GM21717 (cell line): Measurements from ENCODE around the gene COMT.

Experiments used
- ATAC-seq: cut with Tn5 transposase; IDR thresholded peaks from one replicate; pipeline ENCODE4 v1.9.1; 2021; ENCODE audit warnings: mild to moderate bottlenecking, moderate library complexity; ENCODE audit not compliant: unreplicated experiment

COMT gene

DNA sequence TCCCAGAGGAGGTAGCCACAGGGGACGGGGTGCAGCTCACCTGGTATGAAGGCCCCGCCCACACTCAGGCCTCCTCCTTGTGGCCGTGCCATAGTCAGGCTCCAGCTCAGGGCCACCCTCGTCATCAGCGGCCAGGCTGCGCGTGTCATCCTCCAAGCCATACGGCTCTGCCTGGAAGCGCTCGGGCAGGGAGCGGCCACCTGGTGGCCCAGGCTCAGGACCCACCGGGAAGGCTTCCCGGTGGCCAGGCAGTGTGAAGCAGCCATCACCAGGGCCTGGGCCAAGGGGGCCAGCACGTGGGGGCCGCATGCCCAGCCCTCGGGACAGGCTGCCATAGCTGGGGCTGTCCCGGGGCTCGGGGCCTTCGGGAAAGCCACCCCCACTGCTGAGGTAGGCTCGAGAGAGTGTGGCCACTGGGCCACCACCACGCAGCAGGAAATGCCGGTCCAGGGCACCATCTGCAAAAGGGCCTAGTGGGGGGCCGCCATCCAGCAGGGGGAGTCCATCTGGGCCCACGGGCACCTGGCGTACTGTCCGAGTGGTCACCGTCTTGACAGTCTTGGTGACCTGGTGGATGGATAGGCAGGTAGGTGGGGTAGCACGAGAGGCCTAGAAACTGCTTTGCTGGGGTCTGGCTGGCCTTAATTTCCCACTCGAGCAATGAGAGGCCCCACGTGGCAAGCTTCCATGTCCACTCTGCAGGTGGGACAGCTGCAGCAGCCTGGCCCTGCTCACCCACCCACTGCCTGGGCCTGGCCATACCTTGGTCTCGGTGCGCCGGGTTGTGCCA lies 39.8 kb downstream of the COMT start:
- ATAC-seq, result no peak

DNA sequence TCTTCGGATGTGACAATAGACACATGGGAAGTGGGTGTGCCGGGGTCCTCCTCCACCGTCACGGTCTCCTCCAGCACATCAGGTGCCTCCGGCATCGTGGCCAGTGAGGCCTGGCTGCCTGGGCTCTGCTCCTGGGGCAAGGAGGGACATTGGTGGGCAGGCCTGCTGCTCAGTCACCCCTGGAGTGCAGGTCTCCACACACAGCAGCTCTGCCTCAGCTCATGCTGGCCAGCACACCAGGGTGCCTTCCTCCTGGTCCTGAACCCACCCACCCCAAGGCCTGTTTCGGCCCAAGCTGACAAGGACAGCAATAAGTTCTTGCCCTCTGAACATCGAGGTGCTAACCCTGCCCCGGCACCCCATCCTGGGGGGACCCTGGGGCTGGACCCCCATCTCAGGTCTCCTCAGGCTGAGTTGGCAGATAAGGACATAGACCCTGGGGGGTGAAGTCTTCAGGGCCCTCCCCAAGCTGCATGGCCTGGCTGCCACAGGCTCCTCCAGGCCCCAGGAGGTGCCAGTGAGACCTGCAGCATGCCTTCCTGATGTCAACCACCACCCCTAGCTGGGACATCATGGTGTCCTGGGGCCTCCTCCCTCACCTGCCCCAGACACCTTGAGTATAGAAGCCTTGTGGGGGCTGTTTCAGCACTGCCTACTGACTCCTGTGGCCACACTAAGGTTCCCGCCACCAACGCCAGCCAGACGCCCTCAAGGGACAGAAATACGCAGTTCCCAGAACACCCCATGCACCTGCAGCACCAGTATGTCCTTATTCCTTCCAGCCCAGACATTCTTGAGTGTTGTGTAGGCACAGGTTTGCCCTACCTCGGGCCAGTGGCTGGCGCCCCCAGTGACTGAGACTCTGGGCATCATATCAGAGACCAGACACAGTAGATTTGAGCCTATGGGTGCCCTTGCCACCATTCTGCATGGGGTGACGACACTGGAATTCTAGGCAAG lies 40.7 kb downstream of the COMT start:
- ATAC-seq, result no peak

DNA sequence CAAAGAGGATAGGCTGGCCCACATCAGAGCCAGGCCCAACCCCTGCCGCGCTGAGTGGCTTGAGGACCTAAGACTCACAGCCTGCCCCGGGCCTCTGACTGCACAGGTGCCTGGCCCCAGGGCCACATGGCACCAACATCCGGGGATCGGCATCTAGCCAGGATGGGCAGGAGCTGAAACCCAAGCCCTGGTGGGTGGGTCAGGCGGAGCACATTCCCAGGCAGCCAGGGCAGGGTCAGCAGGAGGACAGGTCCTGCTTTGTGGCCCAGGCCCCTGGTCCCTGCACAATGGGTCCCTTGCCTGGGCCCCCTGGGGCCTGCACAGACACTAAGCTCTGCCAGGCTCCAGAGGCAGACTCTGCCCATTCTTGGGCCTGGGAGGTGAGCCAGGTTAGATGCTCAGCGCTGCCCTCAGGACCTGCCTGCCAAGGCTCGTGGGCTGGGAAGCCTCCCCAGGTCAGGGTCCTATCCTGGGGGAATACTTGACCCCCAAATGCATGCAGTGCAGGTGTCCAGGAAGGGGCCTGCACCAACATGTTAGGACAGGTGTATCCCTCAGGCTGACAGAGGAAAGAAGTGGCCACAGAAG lies 41.5 kb downstream of the COMT start:
- ATAC-seq, result no peak

DNA sequence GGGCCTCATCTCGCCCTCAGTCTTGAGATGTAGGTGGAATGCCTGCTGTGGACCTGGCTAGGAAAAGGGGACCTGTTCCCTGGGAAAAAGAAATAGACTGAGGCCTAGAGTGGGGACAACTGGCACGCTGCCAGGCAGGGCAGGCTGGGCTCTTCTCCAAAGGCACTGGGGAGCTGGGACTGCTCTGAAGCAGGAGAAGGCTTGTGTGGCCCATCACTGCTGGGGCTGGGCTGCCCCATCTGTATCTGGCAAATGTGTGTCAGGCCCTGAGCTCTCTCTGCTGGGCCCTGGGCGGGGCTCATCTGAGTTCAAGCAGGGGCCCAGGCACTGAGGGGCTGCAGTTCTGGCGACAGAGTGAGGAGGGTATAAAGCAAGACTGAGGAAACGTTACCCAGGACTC lies 42.2 kb downstream of the COMT start:
- no peak for ATAC-seq

DNA sequence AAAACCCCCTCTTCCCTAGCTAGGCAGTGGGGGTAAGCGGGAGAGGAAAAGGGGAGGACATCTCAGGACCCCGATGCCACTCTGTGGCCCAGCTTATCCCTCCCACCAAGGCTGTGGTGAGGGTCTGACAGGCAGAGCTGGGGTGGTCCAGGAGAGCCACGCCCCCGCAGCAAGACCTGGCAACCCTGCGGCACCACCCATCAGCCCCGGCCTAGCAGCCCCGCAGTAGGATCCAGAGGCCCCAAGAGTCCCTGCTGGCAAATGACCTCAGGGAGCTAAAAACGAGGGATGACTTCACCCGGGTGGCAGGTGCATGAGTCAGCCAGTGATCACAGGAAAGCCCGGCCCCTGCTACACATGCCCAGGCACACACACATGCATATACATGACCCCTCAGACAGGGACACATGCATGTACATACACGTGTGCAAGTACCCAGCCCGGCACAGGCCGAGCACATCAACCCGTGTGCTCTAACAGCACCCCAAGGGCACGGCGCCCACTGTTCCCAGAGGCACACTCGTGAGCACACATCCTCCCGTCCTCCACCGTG lies 42.7 kb downstream of the COMT start:
- no peak for ATAC-seq

DNA sequence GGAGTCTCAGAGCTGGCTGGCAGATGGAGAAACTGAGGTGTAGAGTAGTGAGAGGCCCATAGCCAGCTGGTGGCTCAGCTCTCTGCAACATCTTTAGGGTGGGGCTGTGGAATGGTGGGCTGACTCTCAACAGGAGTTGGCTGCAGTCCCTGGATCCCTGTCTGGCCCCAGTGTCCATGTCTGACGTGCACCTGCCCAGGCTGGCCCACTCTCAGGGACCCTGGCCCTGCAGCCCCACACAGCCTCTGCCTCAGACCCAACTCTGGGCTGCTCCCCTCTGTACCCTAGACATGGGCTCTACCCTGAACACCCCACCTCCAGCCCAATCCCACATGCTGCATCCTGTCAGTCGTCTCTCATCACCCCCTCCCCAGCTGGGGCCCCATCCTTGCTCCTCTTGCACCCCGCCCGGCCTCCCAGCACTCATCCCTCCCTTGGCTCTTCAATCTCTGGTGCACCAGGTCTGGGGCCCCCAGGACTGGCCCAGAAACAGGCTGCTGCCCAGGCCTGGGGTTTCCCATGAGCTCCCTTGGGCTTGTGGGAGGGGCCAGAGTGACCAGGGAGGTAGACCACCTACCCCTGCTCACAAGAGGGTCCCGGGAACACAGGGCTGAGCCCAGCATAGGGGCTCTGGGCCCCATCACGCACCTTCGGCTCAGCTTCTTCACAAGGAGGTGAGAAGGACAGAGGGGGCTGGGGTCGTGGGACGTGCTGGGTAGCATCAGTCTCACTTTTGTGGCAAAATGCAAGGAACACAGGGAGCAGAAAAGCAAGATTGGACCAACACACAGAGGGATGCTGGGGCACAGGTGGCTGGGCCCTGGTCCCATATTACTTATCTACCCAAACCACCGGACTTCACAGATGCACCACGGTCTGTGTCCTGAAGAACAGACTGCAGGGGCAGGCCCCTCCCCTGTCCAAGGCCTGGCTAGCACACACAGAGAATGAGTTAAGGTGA lies 43.6 kb downstream of the COMT start:
- ATAC-seq, result no peak

DNA sequence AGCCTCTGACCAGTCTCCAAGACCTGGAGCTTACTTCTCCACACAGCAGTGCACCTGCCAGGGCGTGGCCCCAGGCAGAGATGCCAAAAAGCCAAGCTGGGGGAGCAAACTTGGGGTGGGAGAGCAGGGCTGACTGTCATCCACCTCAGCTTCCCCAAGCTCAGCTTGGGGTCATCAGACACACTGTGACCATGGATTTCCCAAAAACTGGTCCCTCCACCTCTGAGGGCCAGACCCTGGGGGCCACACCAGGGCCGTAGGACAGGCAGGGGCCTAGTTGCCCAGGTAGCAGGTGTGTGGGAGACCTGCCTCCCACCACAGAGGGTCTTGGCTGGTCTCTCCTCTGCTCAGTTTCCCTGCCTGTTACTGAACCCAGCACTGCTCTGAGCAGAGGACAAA lies 44.4 kb downstream of the COMT start:
- ATAC-seq, result no peak

DNA sequence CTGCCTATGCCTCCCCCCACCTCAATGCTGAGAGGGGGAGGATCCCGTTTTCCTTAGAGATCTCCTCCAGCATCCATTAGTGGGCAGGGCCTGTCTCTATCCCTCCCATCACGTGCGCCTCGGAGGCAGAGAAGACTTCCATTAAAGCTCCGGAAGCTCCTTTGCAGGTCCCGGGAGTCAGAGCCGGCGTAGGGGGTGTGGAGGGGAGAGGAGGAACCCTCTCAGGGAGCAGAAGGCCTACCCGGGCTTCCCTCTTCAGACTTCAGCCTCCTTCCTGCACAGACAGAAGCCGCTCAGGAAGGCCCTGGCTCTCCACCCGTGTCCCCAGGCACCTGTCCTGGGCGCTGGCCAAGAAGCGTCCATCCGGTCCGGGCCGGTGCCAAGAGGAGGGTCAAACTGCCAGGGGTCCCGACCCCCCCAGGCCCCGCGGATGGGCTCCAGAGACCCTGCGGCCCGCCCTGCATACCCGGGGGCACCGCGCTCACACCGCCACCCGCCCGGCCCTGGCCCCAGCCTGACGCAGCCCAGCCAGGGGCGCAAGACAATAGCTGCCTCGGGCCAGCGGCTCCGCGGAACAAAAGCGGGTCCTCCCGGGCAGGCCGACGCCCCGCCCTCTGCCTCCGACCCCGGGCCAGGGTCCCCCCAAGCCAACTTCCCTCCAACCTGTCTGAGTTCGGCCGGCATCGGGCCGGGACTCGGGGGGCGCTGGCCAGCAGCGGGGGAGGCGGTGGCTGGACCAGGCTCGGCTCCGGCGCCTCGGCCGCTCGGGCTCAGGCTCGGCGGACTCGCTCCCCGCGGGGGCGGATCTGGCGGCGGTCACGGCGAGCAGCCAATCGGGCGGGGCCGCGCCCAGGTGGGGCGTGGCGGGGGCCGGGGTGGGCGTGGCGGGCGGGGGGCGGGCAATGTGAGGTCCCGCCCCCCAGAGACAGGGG lies 45.1 kb downstream of the COMT start:
- no peak for ATAC-seq

DNA sequence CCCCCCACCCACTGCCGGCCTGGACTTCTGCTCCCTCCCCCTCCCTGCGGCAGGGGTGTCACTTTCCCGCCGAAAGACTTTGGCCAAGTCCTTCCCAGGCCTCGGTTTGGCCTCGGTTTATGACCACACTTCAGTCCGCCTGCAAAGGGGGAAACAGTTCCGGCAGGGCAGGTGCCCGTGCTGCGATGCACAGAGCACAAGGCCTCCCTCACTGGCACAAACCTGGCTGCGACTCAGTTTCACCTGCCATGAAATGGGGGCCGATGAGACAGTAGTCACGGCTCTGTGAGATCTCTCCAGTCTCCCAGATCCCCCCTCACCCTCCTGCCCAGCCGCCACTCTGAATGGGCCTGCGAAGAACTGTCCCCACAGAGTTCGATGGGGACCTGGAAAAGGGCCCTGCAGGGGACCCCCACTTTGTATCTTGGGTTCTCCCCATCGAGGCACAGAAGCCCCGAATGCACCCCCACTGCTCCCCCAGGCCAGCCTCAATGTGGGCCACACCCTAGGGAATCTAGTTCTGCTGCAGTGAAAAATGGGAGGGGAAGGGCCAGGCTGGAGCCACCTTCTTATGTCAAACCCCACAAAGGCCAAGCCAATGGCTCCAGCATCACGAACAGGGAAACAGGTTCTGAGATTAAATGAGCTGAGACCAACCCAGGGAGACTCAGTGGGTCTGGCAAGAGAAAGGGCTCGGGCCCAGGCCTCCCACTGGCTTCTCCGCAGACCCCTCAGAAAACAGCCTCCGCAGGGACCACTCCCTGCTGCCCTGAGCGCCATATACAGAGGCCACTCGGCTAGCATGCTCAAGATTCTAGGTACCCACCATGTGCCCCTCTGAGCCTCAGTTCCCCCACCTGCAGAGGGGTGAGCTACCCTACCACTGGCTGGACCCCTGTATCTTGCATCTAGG lies 46.1 kb downstream of the COMT start:
- no peak for ATAC-seq

DNA sequence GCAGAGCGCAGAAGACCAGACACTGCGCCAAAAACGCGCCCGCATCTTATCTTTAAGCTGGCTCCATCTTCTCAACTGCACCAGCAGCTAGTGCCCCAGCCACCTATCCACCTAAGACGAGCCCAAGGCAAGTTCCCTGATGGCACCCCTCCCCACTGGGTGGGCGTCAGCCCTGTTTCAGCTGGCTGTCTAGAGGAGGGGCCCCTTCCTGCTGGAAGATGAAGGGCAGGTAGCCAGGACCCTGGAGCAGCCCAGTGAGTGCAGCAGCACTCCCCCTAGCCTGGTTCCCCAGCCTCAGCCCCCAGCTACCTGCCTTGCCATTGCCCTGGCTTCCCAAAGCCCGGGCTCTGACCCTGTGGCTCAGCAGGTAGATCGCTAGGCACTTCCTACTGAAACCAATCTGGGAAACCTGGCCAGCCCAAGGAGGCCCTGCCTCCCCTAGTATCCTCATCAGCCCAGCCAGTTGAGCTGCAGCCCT lies 46.8 kb downstream of the COMT start:
- no peak for ATAC-seq

DNA sequence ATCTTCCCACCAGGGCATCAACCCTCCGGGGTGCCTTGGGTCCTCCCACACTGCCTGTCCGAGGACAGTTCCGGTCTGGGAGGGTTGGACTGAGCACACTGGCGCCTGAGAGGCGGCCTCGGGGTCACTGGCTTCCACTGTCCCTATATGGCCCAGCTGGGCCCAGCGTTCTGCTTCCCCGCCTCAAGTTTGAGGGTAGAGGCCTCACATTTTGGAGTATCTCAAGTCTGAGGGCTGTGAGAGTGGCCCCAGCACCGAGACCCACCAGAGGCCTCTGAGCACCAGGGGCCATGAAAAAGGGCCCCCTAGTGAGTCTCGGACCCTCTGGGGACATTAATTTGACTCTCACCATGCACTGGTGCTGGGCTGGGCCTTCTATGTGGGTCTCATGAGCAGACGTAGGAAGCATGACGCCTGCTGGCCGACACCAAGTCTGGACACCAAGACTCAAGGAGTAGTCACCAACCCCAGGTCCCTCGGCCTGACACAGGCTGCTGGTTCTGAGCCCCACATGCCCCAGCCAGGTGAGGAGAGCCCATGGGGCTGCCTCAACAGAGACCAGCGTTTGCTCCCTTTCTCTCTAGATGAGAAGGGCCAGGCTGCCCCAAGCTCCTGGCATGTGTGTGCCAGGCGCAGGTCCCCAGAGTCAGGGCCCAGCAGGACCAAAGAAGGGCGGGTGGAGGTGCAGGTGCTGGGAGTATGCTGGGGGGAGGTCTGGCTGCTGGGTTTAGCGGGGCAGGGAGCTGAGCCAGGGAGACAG lies 47.6 kb downstream of the COMT start:
- ATAC-seq, result no peak

DNA sequence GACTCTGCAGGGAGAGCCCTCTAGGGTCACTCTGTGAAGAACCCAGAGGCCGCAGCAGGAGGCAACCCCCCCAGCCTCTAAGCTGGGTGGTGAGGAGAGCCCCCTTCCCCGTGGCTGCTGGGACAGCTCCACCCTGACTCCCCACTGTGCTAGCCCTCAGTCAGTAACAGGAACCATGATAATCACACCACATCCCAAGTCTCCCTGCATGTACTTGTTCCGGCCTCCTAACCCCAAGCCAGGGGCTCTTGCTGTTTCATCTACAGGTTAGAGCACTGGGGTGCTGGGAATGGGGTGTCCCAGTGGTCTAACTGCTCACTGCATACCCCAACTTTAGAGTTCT lies 48.1 kb downstream of the COMT start:
- ATAC-seq, result no peak

DNA sequence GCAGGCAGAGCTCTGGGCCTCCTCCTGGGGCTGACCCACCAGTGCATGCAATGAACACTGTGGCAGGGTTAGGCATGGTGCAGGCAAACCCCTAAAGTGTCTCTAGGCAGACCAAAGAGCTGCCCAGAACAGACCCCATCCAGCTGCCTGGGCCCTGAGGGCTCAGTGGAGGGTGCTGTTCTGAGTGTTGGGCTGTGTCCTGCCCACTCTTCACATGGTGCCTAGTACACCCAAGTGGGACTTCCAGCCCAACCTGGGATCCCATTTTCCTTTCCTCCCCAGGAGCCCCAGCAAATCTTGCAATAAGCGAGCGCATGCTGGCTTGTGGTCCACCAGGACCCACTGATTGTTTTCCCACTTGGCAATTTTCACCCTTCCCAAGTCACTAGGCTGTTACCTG lies 48.6 kb downstream of the COMT start:
- ATAC-seq, result no peak

DNA sequence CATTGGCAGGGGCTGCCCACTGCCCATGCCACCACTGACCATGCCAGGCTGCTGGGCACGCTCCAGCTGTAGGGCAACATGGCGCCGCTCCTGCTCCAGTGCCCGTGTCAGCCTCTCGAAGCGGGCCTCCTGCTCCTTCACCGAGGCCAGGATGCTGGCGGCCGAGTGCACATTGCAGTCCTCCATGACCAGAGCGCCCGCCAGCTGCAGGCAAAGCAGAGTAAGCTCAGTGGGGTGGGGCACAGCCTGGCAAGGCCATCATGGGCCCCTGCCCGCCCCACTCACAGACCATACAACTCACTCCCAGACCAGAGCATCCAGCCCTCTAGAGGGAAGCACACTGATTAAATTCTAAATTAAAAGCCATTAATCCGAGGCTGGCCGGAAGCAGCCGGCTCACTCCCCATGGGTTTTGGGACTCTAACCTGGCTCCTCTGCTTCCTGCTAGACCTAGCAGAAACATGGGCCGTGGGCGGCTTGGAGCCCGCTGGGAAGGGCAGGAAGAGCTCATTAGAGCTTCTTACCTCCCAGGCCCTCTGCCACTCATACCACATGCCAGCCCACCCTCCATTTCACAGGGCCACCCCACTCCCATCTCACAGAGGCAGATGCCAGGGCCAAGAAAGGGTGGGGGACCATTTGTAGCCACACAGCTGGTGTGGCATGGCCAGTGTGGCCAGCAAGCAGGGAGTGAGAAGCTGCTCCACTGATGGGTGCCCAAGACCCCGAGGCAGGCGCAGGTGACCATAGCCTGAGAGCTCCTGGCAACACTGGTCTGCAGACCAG lies 49.2 kb downstream of the COMT start:
- no peak for ATAC-seq

DNA sequence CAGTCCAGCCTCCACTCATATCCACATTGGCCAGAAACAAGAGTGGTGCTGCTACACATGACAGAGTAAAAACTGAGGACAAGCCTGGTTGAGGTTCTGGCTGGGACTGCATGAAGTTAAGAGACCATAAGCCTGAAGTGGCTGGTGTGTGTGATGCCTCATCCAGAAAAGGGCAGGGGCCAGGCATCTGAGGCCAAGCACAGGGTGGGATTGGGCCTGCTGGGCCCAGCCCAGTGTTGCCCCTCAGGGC lies 49.7 kb downstream of the COMT start:
- no peak for ATAC-seq

DNA sequence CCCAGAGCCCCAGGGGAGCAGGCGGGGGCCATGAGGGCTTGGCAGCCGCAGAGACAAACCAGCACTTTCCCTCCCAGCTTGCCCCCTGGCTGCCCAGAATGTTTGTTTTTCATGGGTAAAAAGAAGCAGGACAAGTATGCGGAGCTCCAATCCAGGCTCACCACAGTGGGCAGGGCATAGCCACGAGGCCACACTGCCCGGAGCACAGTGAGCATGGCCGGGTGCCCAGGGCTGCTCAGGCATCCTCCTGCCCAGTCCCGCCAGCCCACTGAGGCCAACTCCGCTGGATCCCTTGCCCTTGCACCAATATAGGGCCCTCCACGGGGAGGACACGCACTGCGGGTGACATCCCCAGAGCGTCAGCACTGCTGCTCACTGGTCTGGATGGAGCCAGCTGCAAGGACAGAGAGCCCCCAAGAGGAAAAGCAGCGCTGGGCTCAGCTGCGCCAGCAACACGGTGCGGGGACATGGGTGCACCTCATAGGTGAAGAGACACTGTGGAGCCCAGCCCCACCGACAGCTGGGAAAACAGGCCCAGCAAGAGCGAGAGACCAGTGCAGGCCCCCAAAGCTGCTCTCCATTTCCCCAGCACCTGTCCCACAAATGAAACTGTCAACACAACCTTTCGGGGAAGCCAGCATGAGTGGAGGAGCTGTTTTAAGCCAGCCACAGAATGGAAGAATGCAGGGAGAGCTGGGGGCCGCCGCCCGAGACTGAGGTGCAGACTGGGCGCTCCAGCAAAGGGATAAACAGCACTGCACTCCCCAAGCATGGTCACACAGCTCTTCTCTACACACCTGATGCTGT lies 50.3 kb downstream of the COMT start:
- ATAC-seq, result no peak
